Dendritic cell treated with granulocyte-macrophage colony-stimulating factor and Interleukin-4, amounts not matched to agents 40 ng/mL and 50 ng/mL, for 4 days (primary cell): ENCODE data around the gene MGLL.

Experiments used
- H3K27ac Mint-ChIP-seq: one replicate; pipeline ENCODE4 v1.8.0; 2022; ENCODE audit warnings: mild to moderate bottlenecking, mixed read lengths
- H3K27me3 Mint-ChIP-seq: one replicate; pipeline ENCODE4 v1.8.0; 2022; ENCODE audit warnings: mild to moderate bottlenecking, mixed read lengths
- H3K36me3 Mint-ChIP-seq: one replicate; pipeline ENCODE4 v1.8.0; 2022; ENCODE audit warnings: low read depth, mixed read lengths
- H3K4me1 Mint-ChIP-seq: one replicate; pipeline ENCODE4 v1.8.0; 2022; ENCODE audit warnings: low read depth, mixed read lengths
- H3K4me3 Mint-ChIP-seq: one replicate; pipeline ENCODE4 v1.8.0; 2022; ENCODE audit warnings: mild to moderate bottlenecking, moderate library complexity, mixed read lengths
- H3K9me3 Mint-ChIP-seq: one replicate; pipeline ENCODE4 v1.8.0; 2022; ENCODE audit warnings: mixed read lengths
- intact Hi-C: fragments of 100-400 bp; cut with micrococcal nuclease; formaldehyde crosslinking; loops from one replicate; pipeline ENCODE4 v1.15.0; 2022

The MGLL gene

GRCh38 chr3:127753338-127753737 is 69.0 kb downstream of the MGLL start:
- H3K9me3 Mint-ChIP-seq, result peaks cover 8% of the 10 kb centered on the region
- no peak overlapping the region for H3K4me3 Mint-ChIP-seq
- H3K4me1 Mint-ChIP-seq, result peaks cover 80% of the 10 kb centered on the region
- peaks cover 12% of the 10 kb centered on the region for H3K36me3 Mint-ChIP-seq
- peak overlapping the region; percentile 93 for H3K27ac Mint-ChIP-seq
- intact Hi-C loops, result loop anchor here (10.0 kb wide), 1 partner anchor 71 kb away; the partner anchor contains the start of gene MGLL
- peaks cover 46% of the 10 kb centered on the region for H3K27me3 Mint-ChIP-seq

DNA sequence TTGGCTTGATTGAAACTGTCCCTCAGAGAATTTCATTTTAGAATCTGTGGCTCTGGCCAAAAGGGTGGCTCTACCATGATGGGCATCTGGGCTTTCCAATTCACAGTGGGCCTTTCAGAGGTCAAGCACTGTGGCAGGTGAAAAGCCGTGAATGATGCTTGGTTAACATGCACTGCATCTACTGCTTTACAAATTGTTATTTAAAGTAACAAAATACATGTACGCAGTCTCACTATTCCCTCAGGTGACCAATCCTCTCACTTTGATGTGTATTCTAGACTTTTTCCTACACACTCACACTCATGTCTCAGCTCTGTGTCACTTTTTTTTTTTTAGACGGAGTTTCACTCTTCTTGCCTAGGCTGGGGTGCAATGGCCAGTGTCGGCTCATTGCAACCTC is 70.5 kb downstream of the MGLL start:
- Mint-ChIP-seq H3K27me3 (peaks cover 45% of the 10 kb centered on the region), H3K27ac (no peak overlapping the region), H3K9me3 (peaks cover 2% of the 10 kb centered on the region), H3K36me3 (peaks cover 7% of the 10 kb centered on the region), H3K4me3 (no peak overlapping the region), H3K4me1 (peaks cover 80% of the 10 kb centered on the region)
- intact Hi-C loops, result loop anchor here (10.0 kb wide), 1 partner anchor 73 kb away; the partner anchor contains the start of gene MGLL

DNA sequence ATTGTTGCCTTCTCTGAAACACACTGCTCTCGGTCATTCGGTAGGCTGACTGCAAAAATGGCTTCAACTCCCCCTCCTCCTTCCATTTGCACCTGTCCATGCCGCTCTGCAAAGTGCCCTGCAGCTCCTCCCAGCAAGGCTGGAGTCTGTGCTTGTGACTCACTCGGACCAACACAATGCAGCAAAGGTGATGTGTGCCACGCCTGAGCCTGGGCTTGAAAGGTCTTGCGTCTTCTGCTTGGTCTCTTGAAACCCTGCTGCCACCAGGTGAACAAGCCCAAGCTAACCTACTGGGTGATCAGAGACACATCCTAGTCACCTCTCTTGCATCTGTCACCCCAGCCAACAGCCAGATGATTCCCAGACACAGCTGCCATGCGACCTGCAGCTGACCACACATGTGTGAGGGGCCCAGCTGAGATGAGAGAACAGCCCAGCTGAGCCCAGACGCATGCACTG is 71.1 kb downstream of the MGLL start:
- Mint-ChIP-seq H3K27ac (peak overlapping the region; percentile 25), H3K36me3 (peaks cover 6% of the 10 kb centered on the region), H3K27me3 (peaks cover 51% of the 10 kb centered on the region), H3K4me3 (no peak overlapping the region), H3K4me1 (peaks cover 80% of the 10 kb centered on the region), H3K9me3 (no peaks in the 10 kb centered on the region)
- intact Hi-C loops, result loop anchor here (10.0 kb wide), 1 partner anchor 74 kb away; the partner anchor contains the start of gene MGLL

DNA sequence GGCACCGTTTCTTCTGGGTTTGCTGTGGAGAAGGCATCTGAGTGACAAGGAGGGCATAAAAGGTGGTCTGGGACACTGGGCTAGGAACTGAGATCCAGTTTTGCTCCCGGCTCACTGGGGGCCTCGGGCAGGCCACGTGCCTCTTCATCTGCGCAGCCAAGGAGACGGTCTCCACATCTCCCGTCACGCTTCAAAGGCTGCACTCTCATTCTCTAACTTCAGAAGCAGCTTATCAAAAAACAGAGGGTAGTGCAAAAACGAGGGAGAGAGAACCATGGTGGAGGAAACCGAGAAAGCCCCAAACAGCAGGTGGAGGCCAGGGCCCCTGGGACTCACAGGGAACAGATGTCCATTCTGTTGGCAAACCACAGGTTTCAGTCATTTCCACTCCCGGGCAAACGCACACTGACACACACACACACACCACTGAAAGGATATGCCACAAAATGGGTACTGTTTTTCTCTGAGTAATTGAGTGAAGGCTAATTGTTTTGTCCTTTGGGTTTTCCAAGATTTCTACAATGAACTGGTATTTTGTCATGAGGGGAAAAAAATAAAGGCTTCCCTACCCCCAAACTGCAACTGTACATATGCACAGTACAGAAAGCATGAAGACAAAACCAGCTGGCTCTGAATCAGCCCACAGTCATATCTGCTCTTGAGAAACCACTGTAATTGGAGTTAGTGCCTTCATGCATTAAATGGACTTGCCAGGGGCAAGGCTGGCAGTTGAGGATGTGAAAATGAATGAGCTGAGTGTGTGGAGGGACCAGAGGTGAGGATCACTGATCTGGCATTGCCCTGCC is 71.9 kb downstream of the MGLL start:
- H3K4me1 Mint-ChIP-seq, result peaks cover 79% of the 10 kb centered on the region
- peaks cover 49% of the 10 kb centered on the region for H3K27me3 Mint-ChIP-seq
- H3K4me3 Mint-ChIP-seq, result no peak overlapping the region
- intact Hi-C loops, result loop anchor here (10.0 kb wide), 1 partner anchor 74 kb away; the partner anchor contains the start of gene MGLL
- H3K9me3 Mint-ChIP-seq, result no peaks in the 10 kb centered on the region
- peak overlapping the region; percentile 57 for H3K27ac Mint-ChIP-seq
- H3K36me3 Mint-ChIP-seq, result peaks cover 6% of the 10 kb centered on the region

GRCh38 chr3:127749787-127750225 is 72.5 kb downstream of the MGLL start:
- no peak overlapping the region for H3K4me3 Mint-ChIP-seq
- H3K4me1 Mint-ChIP-seq, result peaks cover 72% of the 10 kb centered on the region
- peak overlapping the region; percentile 57 for H3K27ac Mint-ChIP-seq
- peaks cover 6% of the 10 kb centered on the region for H3K36me3 Mint-ChIP-seq
- peaks cover 49% of the 10 kb centered on the region for H3K27me3 Mint-ChIP-seq
- H3K9me3 Mint-ChIP-seq, result no peaks in the 10 kb centered on the region
- intact Hi-C loops, result loop anchor here (10.0 kb wide), 1 partner anchor 75 kb away; the partner anchor contains the start of gene MGLL

DNA sequence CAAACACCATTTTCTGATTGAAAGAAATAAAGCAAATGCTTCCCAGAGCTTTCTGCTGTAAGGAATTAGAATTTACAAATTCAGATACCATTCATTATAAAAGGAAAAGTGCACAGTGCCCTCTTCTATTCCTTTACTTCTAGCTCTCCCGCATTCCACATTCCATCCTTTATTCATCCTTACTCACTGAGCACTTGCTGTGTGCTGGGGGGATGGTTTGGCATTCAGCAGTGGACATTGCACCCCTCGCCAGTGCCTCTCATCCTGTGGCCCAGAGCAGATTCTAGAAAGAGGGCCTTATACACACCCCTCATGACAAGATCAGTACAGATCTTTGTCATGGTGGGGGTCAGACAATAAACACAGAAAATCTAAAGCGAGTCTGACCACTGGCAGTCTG is 73.0 kb downstream of the MGLL start:
- Mint-ChIP-seq H3K27ac (peak overlapping the region; percentile 57), H3K4me3 (no peak overlapping the region)
- intact Hi-C loops, result no loop called here

GRCh38 chr3:127748754-127749327 is 73.5 kb downstream of the MGLL start:
- intact Hi-C loops, result no loop called here
- peaks cover 63% of the 10 kb centered on the region for H3K4me1 Mint-ChIP-seq
- H3K9me3 Mint-ChIP-seq, result no peaks in the 10 kb centered on the region
- H3K27me3 Mint-ChIP-seq, result peaks cover 49% of the 10 kb centered on the region
- H3K4me3 Mint-ChIP-seq, result no peak overlapping the region
- H3K36me3 Mint-ChIP-seq, result peaks cover 6% of the 10 kb centered on the region
- no peak overlapping the region for H3K27ac Mint-ChIP-seq

More for the DNA sequence above, 73.0 kb downstream of the MGLL start:
- Mint-ChIP-seq H3K9me3 (no peaks in the 10 kb centered on the region), H3K4me1 (peaks cover 68% of the 10 kb centered on the region), H3K27me3 (peaks cover 49% of the 10 kb centered on the region), H3K36me3 (peaks cover 6% of the 10 kb centered on the region)

GRCh38 chr3:127747751-127748521 is 74.4 kb downstream of the MGLL start:
- no peak overlapping the region for H3K4me3 Mint-ChIP-seq
- H3K9me3 Mint-ChIP-seq, result no peaks in the 10 kb centered on the region
- H3K27me3 Mint-ChIP-seq, result peaks cover 48% of the 10 kb centered on the region
- intact Hi-C loops, result no loop called here
- H3K36me3 Mint-ChIP-seq, result peaks cover 6% of the 10 kb centered on the region
- H3K27ac Mint-ChIP-seq, result no peak overlapping the region
- H3K4me1 Mint-ChIP-seq, result peaks cover 54% of the 10 kb centered on the region

GRCh38 chr3:127747066-127747465 is 75.2 kb downstream of the MGLL start:
- Mint-ChIP-seq H3K27ac (no peak overlapping the region), H3K4me1 (peaks cover 45% of the 10 kb centered on the region), H3K36me3 (peaks cover 6% of the 10 kb centered on the region), H3K27me3 (peaks cover 41% of the 10 kb centered on the region), H3K9me3 (no peaks in the 10 kb centered on the region), H3K4me3 (no peak overlapping the region)
- intact Hi-C loops, result no loop called here

DNA sequence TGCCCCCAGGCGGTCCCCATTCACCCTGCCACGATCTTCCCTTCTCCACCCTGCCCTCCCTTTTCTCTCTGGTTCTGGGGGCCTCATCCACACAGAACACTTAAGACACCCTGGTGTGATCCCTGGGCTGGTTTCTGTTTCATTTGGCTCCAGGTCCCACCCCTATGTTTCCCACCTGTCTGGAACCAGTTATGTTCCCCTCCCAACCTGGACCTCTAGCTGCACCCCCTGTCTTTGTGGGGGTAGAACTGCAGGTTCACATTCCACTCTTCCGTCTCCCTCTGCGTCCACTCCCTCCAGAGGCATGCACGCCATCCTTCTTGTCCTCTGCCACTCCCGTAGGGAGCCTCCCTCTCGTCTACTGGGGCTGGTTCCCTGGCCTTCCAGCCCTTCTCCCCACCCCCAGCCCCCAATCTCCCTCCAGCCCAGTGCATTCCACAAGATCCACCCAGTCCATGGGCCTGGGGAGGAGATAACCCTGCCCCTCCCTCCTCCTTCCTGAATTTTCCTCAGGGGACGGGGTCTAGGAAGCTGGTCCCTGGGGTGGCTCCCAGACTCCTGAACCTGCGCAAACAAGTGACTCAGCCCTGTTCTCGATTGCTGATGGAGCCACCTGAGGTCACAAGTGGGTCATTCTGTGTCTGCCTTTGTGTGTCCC is 75.8 kb downstream of the MGLL start:
- peaks cover 6% of the 10 kb centered on the region for H3K36me3 Mint-ChIP-seq
- no peaks in the 10 kb centered on the region for H3K9me3 Mint-ChIP-seq
- H3K4me3 Mint-ChIP-seq, result no peak overlapping the region
- H3K27ac Mint-ChIP-seq, result peak overlapping the region; percentile 33
- peaks cover 39% of the 10 kb centered on the region for H3K27me3 Mint-ChIP-seq
- peaks cover 40% of the 10 kb centered on the region for H3K4me1 Mint-ChIP-seq
- intact Hi-C loops, result no loop called here

GRCh38 chr3:127745656-127746399 is 76.5 kb downstream of the MGLL start:
- intact Hi-C loops, result no loop called here
- Mint-ChIP-seq H3K36me3 (peaks cover 6% of the 10 kb centered on the region), H3K9me3 (no peaks in the 10 kb centered on the region), H3K4me1 (peaks cover 34% of the 10 kb centered on the region), H3K27ac (no peak overlapping the region), H3K4me3 (no peak overlapping the region), H3K27me3 (peaks cover 34% of the 10 kb centered on the region)

GRCh38 chr3:127744875-127745274 is 77.4 kb downstream of the MGLL start:
- Mint-ChIP-seq H3K4me1 (peaks cover 24% of the 10 kb centered on the region), H3K27me3 (peaks cover 25% of the 10 kb centered on the region), H3K36me3 (peaks cover 12% of the 10 kb centered on the region), H3K27ac (no peak overlapping the region), H3K4me3 (no peak overlapping the region), H3K9me3 (no peaks in the 10 kb centered on the region)
- intact Hi-C loops, result no loop called here
